ENCODE data around the gene CHST8. TPM values are rescaled to one million over a fixed set of nuclear protein-coding genes. Genes with fewer than 3 reads are reported as not detected.

Gene CHST8
- total and polyA plus RNA-seq, 4 donors: 3.3 to 17.7 (median 10.5) TPM

- no peak for DNase-seq (ENCODE audit: low read depth in 4 of 6, low spot score in 6 of 6)
- H3K27me3 ChIP-seq (ENCODE audit: control insufficient read depth, insufficient read depth, low read length): no peaks in the 10 kb centered on the region
- peaks cover 26% of the 10 kb centered on the region for H3K4me1 ChIP-seq (ENCODE audit: control insufficient read depth, insufficient read depth, low read length)
These were observed 129.7 kb downstream of the CHST8 start for GRCh38 chr19:33751436-33751770.

GRCh38 chr19:33752018-33752800, 130.5 kb downstream of the CHST8 start:
- DNase-seq (ENCODE audit: low read depth in 4 of 6, low spot score in 6 of 6): peak in 2 of 6 donors; percentile 34 to 42

More at GRCh38 chr19:33751436-33751770, 129.7 kb downstream of the CHST8 start:
- Histone ChIP-seq H3K36me3 (ENCODE audit: control insufficient read depth, insufficient read depth, low read length) (peaks cover 4% of the 10 kb centered on the region), H3K4me3 (ENCODE audit: low read depth, low read length) (no peak overlapping the region), H3K9me3 (ENCODE audit: control insufficient read depth, insufficient read depth, low read length) (no peaks in the 10 kb centered on the region), H3K27ac (ENCODE audit: low read depth, low read length) (no peak overlapping the region)
- WGBS (ENCODE audit: insufficient coverage): 70% methylated on average over 4 of the region's 5 CpGs

GRCh38 chr19:33752945-33753344, 131.2 kb downstream of the CHST8 start:
- H3K4me1 ChIP-seq (ENCODE audit: control insufficient read depth, insufficient read depth, low read length): peaks cover 26% of the 10 kb centered on the region
- no peaks in the 10 kb centered on the region for H3K27me3 ChIP-seq (ENCODE audit: control insufficient read depth, insufficient read depth, low read length)
- H3K27ac ChIP-seq (ENCODE audit: low read depth, low read length): no peak overlapping the region
- no peak overlapping the region for H3K4me3 ChIP-seq (ENCODE audit: low read depth, low read length)
- 78% methylated on average over 6 of the region's 6 CpGs for WGBS (ENCODE audit: insufficient coverage)
- H3K9me3 ChIP-seq (ENCODE audit: control insufficient read depth, insufficient read depth, low read length): no peaks in the 10 kb centered on the region
- peaks cover 4% of the 10 kb centered on the region for H3K36me3 ChIP-seq (ENCODE audit: control insufficient read depth, insufficient read depth, low read length)
- DNase-seq (ENCODE audit: low read depth in 4 of 6, low spot score in 6 of 6): no peak

More at GRCh38 chr19:33752018-33752800, 130.5 kb downstream of the CHST8 start:
- 30% methylated on average over 6 of the region's 27 CpGs for WGBS (ENCODE audit: insufficient coverage)
- Histone ChIP-seq H3K4me3 (ENCODE audit: low read depth, low read length) (no peak overlapping the region), H3K27me3 (ENCODE audit: control insufficient read depth, insufficient read depth, low read length) (no peaks in the 10 kb centered on the region), H3K36me3 (ENCODE audit: control insufficient read depth, insufficient read depth, low read length) (peaks cover 4% of the 10 kb centered on the region), H3K27ac (ENCODE audit: low read depth, low read length) (no peak overlapping the region), H3K9me3 (ENCODE audit: control insufficient read depth, insufficient read depth, low read length) (no peaks in the 10 kb centered on the region), H3K4me1 (ENCODE audit: control insufficient read depth, insufficient read depth, low read length) (peaks cover 26% of the 10 kb centered on the region)

DNA sequence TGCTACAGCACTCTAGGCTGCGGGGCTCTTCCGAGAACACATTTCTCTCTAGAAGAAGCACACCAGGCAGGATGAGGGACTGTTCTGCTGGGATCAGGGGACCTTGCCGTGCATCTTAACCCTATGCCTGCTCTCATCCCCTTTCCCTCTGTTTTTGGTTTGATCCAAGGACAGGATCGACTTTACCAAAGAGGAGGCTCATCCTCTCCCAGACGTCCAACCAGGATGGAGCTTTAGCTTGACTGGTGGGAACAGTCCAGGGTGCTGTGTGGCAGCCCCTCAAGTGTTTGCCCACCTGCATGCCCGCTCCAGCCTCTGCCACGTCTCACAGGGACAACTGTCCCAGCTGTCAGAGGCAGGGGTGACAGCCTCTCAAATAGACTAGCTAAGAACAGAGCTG, 132.6 kb downstream of the CHST8 start:
- Histone ChIP-seq H3K27ac (ENCODE audit: low read depth, low read length) (no peak overlapping the region), H3K27me3 (ENCODE audit: control insufficient read depth, insufficient read depth, low read length) (no peaks in the 10 kb centered on the region), H3K4me3 (ENCODE audit: low read depth, low read length) (no peak overlapping the region), H3K9me3 (ENCODE audit: control insufficient read depth, insufficient read depth, low read length) (no peaks in the 10 kb centered on the region), H3K4me1 (ENCODE audit: control insufficient read depth, insufficient read depth, low read length) (peaks cover 35% of the 10 kb centered on the region), H3K36me3 (ENCODE audit: control insufficient read depth, insufficient read depth, low read length) (no peaks in the 10 kb centered on the region)
- 82% methylated on average over 6 of the region's 7 CpGs for WGBS (ENCODE audit: insufficient coverage)
- no peak for DNase-seq (ENCODE audit: low read depth in 4 of 6, low spot score in 6 of 6)

- Histone ChIP-seq H3K4me1 (ENCODE audit: control insufficient read depth, insufficient read depth, low read length) (peaks cover 28% of the 10 kb centered on the region), H3K9me3 (ENCODE audit: control insufficient read depth, insufficient read depth, low read length) (no peaks in the 10 kb centered on the region), H3K27ac (ENCODE audit: low read depth, low read length) (no peak overlapping the region), H3K27me3 (ENCODE audit: control insufficient read depth, insufficient read depth, low read length) (no peaks in the 10 kb centered on the region), H3K36me3 (ENCODE audit: control insufficient read depth, insufficient read depth, low read length) (no peaks in the 10 kb centered on the region), H3K4me3 (ENCODE audit: low read depth, low read length) (no peak overlapping the region)
- WGBS (ENCODE audit: insufficient coverage): 60% methylated on average over 14 of the region's 26 CpGs
- DNase-seq (ENCODE audit: low read depth in 4 of 6, low spot score in 6 of 6): peak in 2 of 6 donors; percentile 26 to 40
These were observed 133.6 kb downstream of the CHST8 start for GRCh38 chr19:33755099-33756035.

DNA sequence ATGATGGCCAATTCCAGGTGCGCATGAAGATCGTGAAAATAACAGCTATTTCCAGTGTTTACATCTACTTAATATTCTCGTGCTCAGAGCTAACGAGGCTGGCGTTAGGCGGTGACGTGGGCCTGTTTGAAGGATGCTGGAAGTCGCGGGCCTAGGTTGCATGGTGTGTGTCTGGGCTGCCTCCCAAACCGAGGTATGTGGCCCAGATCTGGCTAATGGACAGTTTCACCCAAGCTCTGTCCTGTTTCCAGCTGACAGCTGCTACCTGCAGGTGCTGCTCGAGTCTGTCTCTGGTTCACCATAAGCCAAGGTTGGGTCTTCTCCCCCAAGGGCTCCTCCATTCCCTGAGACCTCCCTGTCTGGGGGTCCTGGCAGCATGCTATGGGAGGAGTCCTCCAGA, 134.4 kb downstream of the CHST8 start:
- Histone ChIP-seq H3K36me3 (ENCODE audit: control insufficient read depth, insufficient read depth, low read length) (no peaks in the 10 kb centered on the region), H3K27me3 (ENCODE audit: control insufficient read depth, insufficient read depth, low read length) (no peaks in the 10 kb centered on the region), H3K27ac (ENCODE audit: low read depth, low read length) (no peak overlapping the region), H3K9me3 (ENCODE audit: control insufficient read depth, insufficient read depth, low read length) (no peaks in the 10 kb centered on the region), H3K4me1 (ENCODE audit: control insufficient read depth, insufficient read depth, low read length) (peaks cover 20% of the 10 kb centered on the region), H3K4me3 (ENCODE audit: low read depth, low read length) (no peak overlapping the region)
- no peak for DNase-seq (ENCODE audit: low read depth in 4 of 6, low spot score in 6 of 6)
- WGBS (ENCODE audit: insufficient coverage): 91% methylated on average over 10 of the region's 11 CpGs

DNA sequence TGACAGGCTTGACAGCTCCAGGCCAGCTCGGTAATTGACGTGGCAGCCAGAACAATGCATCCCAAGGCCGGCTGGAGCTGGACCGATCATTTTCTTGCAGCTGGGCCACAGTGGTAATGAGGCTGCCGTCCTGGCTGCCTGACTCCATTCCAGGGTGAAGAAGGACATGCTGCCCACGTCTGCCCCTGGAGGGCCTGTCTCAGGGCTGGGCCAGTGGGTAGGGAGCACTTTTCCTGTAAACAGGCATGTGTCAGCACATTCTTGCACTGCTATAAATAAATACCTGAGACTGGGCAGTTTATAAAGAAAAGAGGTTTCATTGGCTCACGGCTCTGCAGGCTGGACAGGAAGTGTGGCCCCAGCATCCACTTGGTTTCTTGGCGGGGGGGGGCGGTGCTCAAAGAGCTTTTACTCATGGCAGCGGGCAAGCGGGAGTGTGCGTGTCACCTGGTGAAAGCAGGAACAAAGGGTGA, 136.8 kb downstream of the CHST8 start:
- peaks cover 15% of the 10 kb centered on the region for H3K4me1 ChIP-seq (ENCODE audit: control insufficient read depth, insufficient read depth, low read length)
- no peaks in the 10 kb centered on the region for H3K36me3 ChIP-seq (ENCODE audit: control insufficient read depth, insufficient read depth, low read length)
- no peak overlapping the region for H3K27ac ChIP-seq (ENCODE audit: low read depth, low read length)
- H3K27me3 ChIP-seq (ENCODE audit: control insufficient read depth, insufficient read depth, low read length): no peaks in the 10 kb centered on the region
- peak in 1 of 6 donors; percentile 44 for DNase-seq (ENCODE audit: low read depth in 4 of 6, low spot score in 6 of 6)
- no peaks in the 10 kb centered on the region for H3K9me3 ChIP-seq (ENCODE audit: control insufficient read depth, insufficient read depth, low read length)
- H3K4me3 ChIP-seq (ENCODE audit: low read depth, low read length): no peak overlapping the region
- WGBS (ENCODE audit: insufficient coverage): 35% methylated on average over 11 of the region's 12 CpGs

- Histone ChIP-seq H3K27ac (ENCODE audit: low read depth, low read length) (no peak overlapping the region), H3K9me3 (ENCODE audit: control insufficient read depth, insufficient read depth, low read length) (no peaks in the 10 kb centered on the region), H3K27me3 (ENCODE audit: control insufficient read depth, insufficient read depth, low read length) (no peaks in the 10 kb centered on the region), H3K36me3 (ENCODE audit: control insufficient read depth, insufficient read depth, low read length) (peaks cover 4% of the 10 kb centered on the region), H3K4me1 (ENCODE audit: control insufficient read depth, insufficient read depth, low read length) (peaks cover 23% of the 10 kb centered on the region), H3K4me3 (ENCODE audit: low read depth, low read length) (no peak overlapping the region)
- DNase-seq (ENCODE audit: low read depth in 4 of 6, low spot score in 6 of 6): no peak
- WGBS (ENCODE audit: insufficient coverage): 92% methylated on average over 7 of the region's 7 CpGs
These were observed 137.6 kb downstream of the CHST8 start for GRCh38 chr19:33759356-33759755.

DNA sequence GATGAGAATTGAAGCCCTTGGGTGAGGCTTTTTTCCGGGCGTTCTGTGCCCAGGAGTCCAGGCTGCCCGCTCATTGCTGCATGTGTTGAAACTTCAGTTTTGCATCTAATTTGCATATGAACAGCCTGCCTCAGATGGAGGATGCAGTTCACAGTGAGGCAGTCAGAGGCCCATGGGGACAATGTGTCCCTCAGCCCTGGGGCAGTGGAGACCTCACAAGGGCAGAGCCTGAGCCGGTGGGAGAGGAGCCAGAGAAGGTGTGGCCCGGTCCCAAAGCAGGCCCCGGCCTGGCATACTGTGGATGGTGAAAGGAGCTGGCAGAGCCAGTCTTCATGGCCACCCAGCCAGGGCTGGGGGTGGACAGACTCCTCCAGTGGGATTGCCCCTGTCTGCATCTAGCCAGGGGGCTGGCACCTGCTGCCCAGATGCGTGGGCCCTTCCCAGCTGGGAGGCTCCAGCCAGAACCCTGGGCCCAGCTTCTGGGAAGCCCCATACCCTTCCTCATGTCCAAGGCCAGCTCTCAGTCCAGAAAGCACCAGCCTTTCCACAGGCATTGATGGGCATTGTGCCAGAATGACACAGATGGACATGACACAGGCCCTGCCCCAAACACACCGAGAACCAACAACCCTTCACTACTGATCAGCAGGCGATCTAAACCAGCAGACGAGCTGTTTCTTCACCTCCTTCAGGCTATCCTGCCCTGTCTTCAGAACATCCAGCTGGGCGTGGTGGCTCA, 142.0 kb downstream of the CHST8 start:
- 41% methylated on average over 11 of the region's 11 CpGs for WGBS (ENCODE audit: insufficient coverage)
- DNase-seq (ENCODE audit: low read depth in 4 of 6, low spot score in 6 of 6): peak in 2 of 6 donors; percentile 70 to 82
- no peaks in the 10 kb centered on the region for H3K27me3 ChIP-seq (ENCODE audit: control insufficient read depth, insufficient read depth, low read length)
- H3K4me1 ChIP-seq (ENCODE audit: control insufficient read depth, insufficient read depth, low read length): peaks cover 16% of the 10 kb centered on the region
- H3K9me3 ChIP-seq (ENCODE audit: control insufficient read depth, insufficient read depth, low read length): no peaks in the 10 kb centered on the region
- peaks cover 7% of the 10 kb centered on the region for H3K36me3 ChIP-seq (ENCODE audit: control insufficient read depth, insufficient read depth, low read length)
- no peak overlapping the region for H3K27ac ChIP-seq (ENCODE audit: low read depth, low read length)
- no peak overlapping the region for H3K4me3 ChIP-seq (ENCODE audit: low read depth, low read length)

All from spinal cord (tissue), 10 donors.